ENCODE measurements around the gene HM13.
"Not testable (repeated sequence)": the region's sequence is repeated elsewhere in the genome, so short reads cannot be mapped to it uniquely, and the experiment has no call there.

HM13 gene

GRCh38 chr20:31593221-31594001, 79.2 kb downstream of the HM13 start:
- DNase-seq, result no peak

- no peak for DNase-seq
Measured at GRCh38 chr20:31594002-31594557, 79.8 kb downstream of the HM13 start.

GRCh38 chr20:31594558-31595379, 80.5 kb downstream of the HM13 start:
- DNase-seq, result no peak

- DNase-seq, result no peak
Measured at GRCh38 chr20:31595380-31595653, 81.1 kb downstream of the HM13 start.

GRCh38 chr20:31595654-31596411, 81.6 kb downstream of the HM13 start:
- DNase-seq, result no peak

- not testable (repeated sequence) for DNase-seq
Measured at GRCh38 chr20:31596412-31596715, 82.1 kb downstream of the HM13 start.

GRCh38 chr20:31596831-31597480, 82.7 kb downstream of the HM13 start:
- no peak for DNase-seq

GRCh38 chr20:31597481-31597855, 83.2 kb downstream of the HM13 start:
- DNase-seq, result no peak

- no peak for DNase-seq
Measured at GRCh38 chr20:31602431-31602778, 88.2 kb downstream of the HM13 start.

- no peak for DNase-seq
Measured at GRCh38 chr20:31602779-31603441, 88.7 kb downstream of the HM13 start.

- peak; percentile 99 to 100 for DNase-seq
Measured at GRCh38 chr20:31603822-31604566, 89.8 kb downstream of the HM13 start.

GRCh38 chr20:31604567-31605030, 90.4 kb downstream of the HM13 start:
- DNase-seq, result no peak

- DNase-seq, result peak; percentile 98
Measured at GRCh38 chr20:31605031-31605901, 91.0 kb downstream of the HM13 start, which contains the start of gene ID1. Gene ID1 (plus strand): TSS chr20:31605289. CDS start chr20:31605388, 99 bp downstream.

GRCh38 chr20:31605902-31606803, 91.9 kb downstream of the HM13 start:
- DNase-seq, result peak; percentile 31 to 52

GRCh38 chr20:31606804-31607639, 92.8 kb downstream of the HM13 start:
- DNase-seq, result peak; percentile 93 to 97

GRCh38 chr20:31607640-31608250, 93.5 kb downstream of the HM13 start:
- peak in 1 of 2 experiments; percentile 50 for DNase-seq

GRCh38 chr20:31608251-31608945, 94.2 kb downstream of the HM13 start:
- DNase-seq, result peak; percentile 79 to 93

Measured in NCI-H524 (cell line).